ENCODE data around the gene GIPR.

Gene GIPR

GRCh38 chr19:45640849-45641273 lies 27.2 kb upstream of the GIPR start:
- no peak for TF ChIP-seq CTCF (IDR thresholded peaks at IDR 0.05; ENCODE audit: control extremely low read depth, extremely low read depth, low read depth, missing control alignments)
- CTCF ChIA-PET: interaction anchor here (0.7 to 6.6 kb wide), 18 partner anchors 8 to 213 kb away, joined by 3 to 60 read pairs (median 16); partner anchors contain the start of genes GIPR, QPCTL and SNRPD2
- peak; percentile 38 for DNase-seq (ENCODE audit: extremely low spot score)
- POLR2A ChIA-PET: interaction anchor here (0.5 to 2.0 kb wide), 6 partner anchors 10 to 172 kb away, joined by 3 to 8 read pairs (median 4); partner anchors contain the start of gene FOSB

- peak; percentile 91 for DNase-seq (ENCODE audit: extremely low spot score)
- ChIA-PET CTCF (interaction anchor here (0.7 to 6.6 kb wide), 47 partner anchors 9 to 213 kb away, joined by 3 to 60 read pairs (median 7); partner anchors contain the start of genes GIPR, QPCTL and SNRPD2), POLR2A (interaction anchor here (0.5 to 2.0 kb wide), 11 partner anchors 9 to 173 kb away, joined by 3 to 8 read pairs (median 4); partner anchors contain the start of gene FOSB)
- peak; percentile 7 for TF ChIP-seq CTCF (IDR thresholded peaks at IDR 0.05; ENCODE audit: control extremely low read depth, extremely low read depth, low read depth, missing control alignments)
These were observed 26.5 kb upstream of the GIPR start for GRCh38 chr19:45641274-45642105.

- POLR2A ChIA-PET: interaction anchor here (0.6 to 1.5 kb wide), 2 partner anchors 27 to 196 kb away, joined by 3 to 8 read pairs; no protein-coding TSS in a partner anchor
- CTCF ChIA-PET: interaction anchor here (0.8 to 6.6 kb wide), 40 partner anchors 8 to 230 kb away, joined by 3 to 60 read pairs (median 6); partner anchors contain the start of genes GIPR, QPCTL and SNRPD2
- peak; percentile 85 for DNase-seq (ENCODE audit: extremely low spot score)
- TF ChIP-seq CTCF (IDR thresholded peaks at IDR 0.05; ENCODE audit: control extremely low read depth, extremely low read depth, low read depth, missing control alignments): peak; percentile 99
These were observed 24.7 kb upstream of the GIPR start for GRCh38 chr19:45643024-45643926.

DNA sequence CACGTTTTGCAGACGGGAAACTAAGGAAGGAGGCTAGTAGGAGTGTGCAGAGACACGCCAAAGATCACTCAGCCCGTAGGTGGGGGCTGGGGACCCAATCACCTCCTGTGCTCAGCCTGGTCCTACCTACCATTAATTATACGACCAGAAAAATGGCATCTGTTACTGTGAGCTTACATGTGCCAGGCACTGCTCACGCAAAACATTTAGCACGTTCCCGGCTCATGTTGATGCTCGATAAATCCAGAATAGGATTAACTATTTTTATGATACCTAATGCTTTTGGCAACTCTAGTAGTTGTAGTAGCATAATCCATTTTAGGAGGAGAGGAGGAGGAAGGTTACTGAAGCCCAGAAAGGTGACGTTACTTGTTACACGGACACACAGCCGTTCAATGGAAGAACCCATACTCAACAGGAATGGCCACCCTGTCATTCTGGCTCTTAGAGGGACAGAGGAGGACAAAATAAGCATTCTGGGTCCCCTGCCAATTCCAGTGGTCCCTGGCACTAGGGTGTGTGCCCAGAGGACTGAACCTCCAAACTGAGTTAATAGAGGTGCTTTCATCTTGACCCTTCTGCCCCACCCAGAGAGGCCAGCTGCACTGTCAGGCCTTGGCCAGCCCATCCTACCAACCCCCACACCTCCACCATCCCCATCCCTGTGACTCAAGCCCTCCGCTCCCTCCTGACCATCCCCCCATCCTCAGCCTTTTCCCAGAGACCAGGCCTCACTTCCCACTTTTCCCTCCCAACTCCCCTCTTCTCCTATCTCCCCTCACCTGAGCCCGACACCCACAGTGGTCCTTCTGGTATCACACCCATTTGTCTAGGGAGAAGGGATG lies 23.9 kb upstream of the GIPR start:
- DNase-seq (ENCODE audit: extremely low spot score): no peak
- ChIA-PET POLR2A (interaction anchor here (0.6 kb wide), 1 partner anchor 197 kb away, joined by 8 read pairs; no protein-coding TSS in a partner anchor), CTCF (interaction anchor here (0.9 to 6.6 kb wide), 22 partner anchors 10 to 230 kb away, joined by 3 to 60 read pairs (median 10); partner anchors contain the start of genes GIPR, QPCTL and SNRPD2)
- no peak for TF ChIP-seq CTCF (IDR thresholded peaks at IDR 0.05; ENCODE audit: control extremely low read depth, extremely low read depth, low read depth, missing control alignments)

DNA sequence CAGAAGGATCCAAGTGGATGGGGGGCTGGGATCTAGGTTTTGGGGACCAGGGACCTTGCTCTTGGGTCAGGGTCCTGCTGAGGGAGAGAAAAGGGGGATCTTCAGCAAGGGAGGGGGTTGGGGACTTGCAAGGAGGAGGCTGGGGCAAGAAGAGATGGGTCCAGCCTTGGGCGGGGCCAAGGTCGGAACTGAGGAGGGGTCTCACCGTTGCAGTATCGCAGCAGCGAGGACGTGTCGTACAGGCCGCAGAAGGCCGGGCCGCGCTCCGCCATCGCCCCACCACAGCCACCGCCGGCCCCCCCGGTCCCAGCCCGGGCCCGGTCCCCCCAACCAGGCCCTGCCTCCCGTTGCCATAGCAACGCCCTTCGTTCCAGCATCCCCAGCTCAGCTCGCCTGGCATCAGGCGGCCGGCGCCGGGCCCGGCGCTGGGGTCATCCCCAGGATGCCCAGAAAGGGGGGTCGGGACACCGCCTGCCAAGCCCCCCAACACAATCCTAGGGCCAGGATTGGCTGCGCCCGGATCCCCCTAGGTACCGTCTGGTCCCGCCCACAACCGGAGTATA lies 22.9 kb upstream of the GIPR start:
- no peak for TF ChIP-seq CTCF (IDR thresholded peaks at IDR 0.05; ENCODE audit: control extremely low read depth, extremely low read depth, low read depth, missing control alignments)
- POLR2A ChIA-PET: interaction anchor here (0.7 to 0.9 kb wide), 2 partner anchors 176 to 177 kb away, joined by 3 to 4 read pairs; partner anchors contain the start of gene FOSB
- CTCF ChIA-PET: interaction anchor here (0.8 to 4.5 kb wide), 12 partner anchors 11 to 206 kb away, joined by 3 to 60 read pairs (median 3); partner anchors contain the start of gene SNRPD2
- no peak for DNase-seq (ENCODE audit: extremely low spot score)
